Measurements from ENCODE around the gene ADRB1. TPM values are rescaled to one million over a fixed set of nuclear protein-coding genes. Genes with fewer than 3 reads are reported as not detected.

ADRB1 gene
- polyA plus RNA-seq, 1 experiment: not detected

Other genes starting within 250 kb of the ADRB1 start
- gene DCLRE1A, start 189.8 kb upstream of the ADRB1 start, polyA plus RNA-seq (2011; rRNA removed): 4.4 and 6.3 TPM in 2 replicates
- gene NHLRC2, start 189.2 kb upstream of the ADRB1 start, polyA plus RNA-seq (2011; rRNA removed): 6.8 and 7.6 TPM in 2 replicates
- 5.8 and 9.6 TPM in 2 replicates for gene CCDC186, start 130.3 kb downstream of the ADRB1 start, polyA plus RNA-seq (2011; rRNA removed)
- gene TDRD1, start 135.5 kb downstream of the ADRB1 start, polyA plus RNA-seq (2011; rRNA removed): not detected in 2 replicates
- gene VWA2, start 195.4 kb downstream of the ADRB1 start, polyA plus RNA-seq (2011; rRNA removed): not detected in 2 replicates